A549 (cell line): ENCODE data around the gene PHF21A. TPM values are rescaled to one million over a fixed set of nuclear protein-coding genes. Genes with fewer than 3 reads are reported as not detected.
A peak's percentile ranks its signal among the peaks of the same experiment; 100 is the strongest.

Experiments used
- ATAC-seq, 2 experiments: fragments of 200-7000 bp in 1 of 2; fragments of >200 bp in 1 of 2; cut with Nextera tagmentation in 1 of 2; cut with Tn5 transposase in 1 of 2; 3 replicates each; pipeline versions ENCODE4 v1.8.0 to v1.9.1; 2018 to 2020; ENCODE audit warnings: mild to moderate bottlenecking in 1 of 2, moderate library complexity in 1 of 2
- CTCF ChIA-PET: fragments of 300-600 bp; sonication (Branson Sonifier 250); formaldehyde crosslinking; extraction: SDS; loops from one replicate; lab custom pipeline; 2021; ENCODE audit warnings: antibody characterized with exemption, inconsistent platforms; lab: Yijun Ruan, JAX
- POLR2A ChIA-PET: fragments of 350-600 bp; formaldehyde crosslinking; extraction: SDS; loops from one replicate; lab custom pipeline; 2021; ENCODE audit warnings: antibody characterized with exemption, inconsistent platforms; lab: Yijun Ruan, JAX
- DNase-seq, 2 experiments: peaks; one replicate each; pipeline versions ENCODE4 v3.0.0 to v3.0.0-alpha.2; 2011 to 2016; ENCODE audit warnings: low read depth in 1 of 2, low spot score in 1 of 2
- FAIRE-seq: peaks from 2 replicates; lab custom pipeline; 2011; peaks lifted over from hg19 to GRCh38; lab: Jason Lieb, UNC
- H3K27ac ChIP-seq, 2 experiments: fragments of >200 bp; sonication (Bioruptor Twin); formaldehyde crosslinking; 3 replicates each; pipeline ENCODE4 v1.5.1; 2016 to 2017
- H3K4me1 ChIP-seq: fragments of >200 bp; sonication (Bioruptor Twin); formaldehyde crosslinking; 3 replicates; pipeline ENCODE4 v1.6.1; 2016
- H3K4me2 ChIP-seq: fragments of >200 bp; sonication (Bioruptor Twin); formaldehyde crosslinking; 3 replicates; pipeline ENCODE4 v1.6.1; 2016
- H3K4me3 ChIP-seq: fragments of >200 bp; sonication (Bioruptor Twin); formaldehyde crosslinking; 3 replicates; pipeline ENCODE4 v1.5.1; 2016
- H3K9me3 ChIP-seq: fragments of >200 bp; sonication (Bioruptor Twin); formaldehyde crosslinking; 3 replicates; pipeline ENCODE4 v1.6.1; 2016
- BHLHE40 ChIP-seq: IDR thresholded peaks from 2 replicates; pipeline ENCODE4 v1.6.1; 2012; ENCODE audit warnings: low read depth, low read length, inconsistent platforms
- CEBPB ChIP-seq, 2 experiments: fragments of >200 bp in 1 of 2; sonication (Bioruptor Twin) in 1 of 2; formaldehyde crosslinking in 1 of 2; IDR thresholded peaks; 2 replicates each; pipeline ENCODE4 v1.6.1; 2012 to 2016
- EHF ChIP-seq: fragments of 250-450 bp; sonication (Bioruptor Pico); IDR thresholded peaks from 2 replicates; pipeline ENCODE4 v1.5.0; 2020; ENCODE audit warnings: mild to moderate bottlenecking
- HOXB13 ChIP-seq: fragments of 250-450 bp; sonication (Bioruptor Pico); IDR thresholded peaks from 2 replicates; pipeline ENCODE4 v1.5.0; 2020; ENCODE audit warnings: low read depth, mild to moderate bottlenecking, moderate library complexity
- JUN ChIP-seq, 2 experiments: fragments of >200 bp; sonication (Bioruptor Twin); formaldehyde crosslinking; IDR thresholded peaks; 2 replicates in 1 of 2; 3 replicates in 1 of 2; pipeline ENCODE4 v1.6.1; 2016 to 2017
- KDM1A ChIP-seq: fragments of 200-600 bp; sonication (generic); IDR thresholded peaks from 2 replicates; pipeline ENCODE4 v1.6.1; 2016; ENCODE audit warnings: low read depth, mild to moderate bottlenecking
- KDM5A ChIP-seq: fragments of 200-600 bp; sonication (generic); IDR thresholded peaks from 2 replicates; pipeline ENCODE4 v1.6.1; 2016; ENCODE audit warnings: antibody characterized with exemption, mild to moderate bottlenecking
- MAZ ChIP-seq: fragments of 150-350 bp; IDR thresholded peaks from 2 replicates; pipeline ENCODE4 v1.6.1; 2014; ENCODE audit warnings: antibody characterized with exemption, low read depth, low read length, borderline replicate concordance
- MYC ChIP-seq: IDR thresholded peaks from 2 replicates; pipeline ENCODE4 v1.6.1; 2012; ENCODE audit warnings: mild to moderate bottlenecking, inconsistent platforms, low read length, improper control_type of control experiment, borderline replicate concordance
- NFE2L2 ChIP-seq: fragments of 150-350 bp; conservative IDR thresholded peaks from 2 replicates; pipeline ENCODE4 v1.6.1; 2014; ENCODE audit warnings: low read length
- RNF2 ChIP-seq: fragments of 200-600 bp; sonication (generic); IDR thresholded peaks from 2 replicates; pipeline ENCODE4 v1.6.1; 2016; ENCODE audit warnings: low read depth, mild to moderate bottlenecking, antibody characterized with exemption, moderate library complexity, borderline replicate concordance
- SREBF2 ChIP-seq: fragments of 450-650 bp; IDR thresholded peaks from 2 replicates; pipeline ENCODE4 v1.6.1; 2014; ENCODE audit warnings: mild to moderate bottlenecking, moderate library complexity
- TP53 ChIP-seq: fragments of 250-450 bp; sonication (Bioruptor Pico); IDR thresholded peaks from 2 replicates; pipeline ENCODE4 v1.5.0; 2021; ENCODE audit warnings: mild to moderate bottlenecking, moderate library complexity
- ZSCAN20 ChIP-seq: fragments of 250-450 bp; sonication (Bioruptor Pico); IDR thresholded peaks from 2 replicates; pipeline ENCODE4 v1.8.0; 2022; ENCODE audit warnings: mild to moderate bottlenecking, moderate library complexity
- WGBS: methylation state at CpG from one replicate; pipeline ENCODE4 v1.1.6; 2017; ENCODE audit errors: missing lambda C conversion rate; 5-methylcytosine and 5-hydroxymethylcytosine counted together
- polyA plus RNA-seq, 4 experiments: library from polyadenylated mRNA; depleted of rRNA in 3 of 4; stranded (reverse); fragments of >200 nt; fragmentation: RNase III in 1 of 4; extraction: RNeasy Plus Mini Kit Qiagen cat#74134 plus additional on column Dnase treatment in 1 of 4; gene quantifications; 2 replicates in 3 of 4; 3 replicates in 1 of 4; pipeline ENCODE4 v1.2.3, GENCODE V29; 2011 to 2017
- TF ChIP-seq, protein P1 (sequence below): fragments of >200 bp; sonication (Bioruptor Twin); formaldehyde crosslinking; IDR thresholded peaks from 2 replicates; pipeline ENCODE4 v1.6.1; 2016
- TF ChIP-seq, protein P2 (sequence below): fragments of 200-600 bp; sonication (generic); IDR thresholded peaks from 2 replicates; pipeline ENCODE4 v1.6.1; 2016; ENCODE audit warnings: antibody characterized with exemption, mild to moderate bottlenecking, moderate library complexity
- TF ChIP-seq, protein P3 (sequence below): fragments of 150-350 bp; IDR thresholded peaks from 2 replicates; pipeline ENCODE4 v1.6.1; 2014; ENCODE audit warnings: low read depth, mild to moderate bottlenecking, low read length
- TF ChIP-seq, protein P4 (sequence below): IDR thresholded peaks from 2 replicates; pipeline ENCODE4 v1.6.1; 2012

The PHF21A gene
- polyA plus RNA-seq, 2 of the 4 experiments (the other 2 are of a cell fraction): 20.0 to 31.9 TPM

DNA sequence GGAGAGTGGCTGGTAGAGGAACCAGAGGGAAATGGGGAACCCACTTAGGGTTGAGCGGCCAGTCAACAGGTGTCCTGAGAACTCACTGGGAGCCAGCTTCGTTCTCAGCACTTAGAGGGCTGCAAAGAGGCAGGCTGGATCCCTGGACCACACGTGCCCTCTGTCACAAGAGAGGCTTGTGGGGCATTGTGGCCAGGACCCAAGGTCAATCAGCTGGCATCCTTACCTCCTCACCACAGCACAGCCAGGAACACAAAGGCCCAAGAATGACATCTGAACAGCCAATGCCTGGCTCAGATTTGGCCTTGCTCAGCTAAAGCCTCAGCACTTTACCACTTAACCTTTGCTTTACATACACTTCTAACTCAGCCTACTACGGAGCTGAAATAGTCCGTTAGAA lies 228.4 kb downstream of the PHF21A start:
- ATAC-seq: no peak
- no peak overlapping the region for H3K27ac ChIP-seq
- TF ChIP-seq BHLHE40 (no peak), HOXB13 (CRISPR knock-in tag) (no peak), CEBPB (IDR thresholded peaks at IDR 0.05) (no peak), MYC (no peak), NFE2L2 (no peak), KDM5A (no peak), ZSCAN20 (no peak), EHF (CRISPR knock-in tag) (no peak), TP53 (CRISPR knock-in tag) (no peak), SREBF2 (no peak), MAZ (no peak), JUN (IDR thresholded peaks at IDR 0.05) (no peak), RNF2 (no peak)
- TF ChIP-seq, protein P1, sequence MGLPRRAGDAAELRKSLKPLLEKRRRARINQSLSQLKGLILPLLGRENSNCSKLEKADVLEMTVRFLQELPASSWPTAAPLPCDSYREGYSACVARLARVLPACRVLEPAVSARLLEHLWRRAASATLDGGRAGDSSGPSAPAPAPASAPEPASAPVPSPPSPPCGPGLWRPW: no peak
- TF ChIP-seq, protein P2, sequence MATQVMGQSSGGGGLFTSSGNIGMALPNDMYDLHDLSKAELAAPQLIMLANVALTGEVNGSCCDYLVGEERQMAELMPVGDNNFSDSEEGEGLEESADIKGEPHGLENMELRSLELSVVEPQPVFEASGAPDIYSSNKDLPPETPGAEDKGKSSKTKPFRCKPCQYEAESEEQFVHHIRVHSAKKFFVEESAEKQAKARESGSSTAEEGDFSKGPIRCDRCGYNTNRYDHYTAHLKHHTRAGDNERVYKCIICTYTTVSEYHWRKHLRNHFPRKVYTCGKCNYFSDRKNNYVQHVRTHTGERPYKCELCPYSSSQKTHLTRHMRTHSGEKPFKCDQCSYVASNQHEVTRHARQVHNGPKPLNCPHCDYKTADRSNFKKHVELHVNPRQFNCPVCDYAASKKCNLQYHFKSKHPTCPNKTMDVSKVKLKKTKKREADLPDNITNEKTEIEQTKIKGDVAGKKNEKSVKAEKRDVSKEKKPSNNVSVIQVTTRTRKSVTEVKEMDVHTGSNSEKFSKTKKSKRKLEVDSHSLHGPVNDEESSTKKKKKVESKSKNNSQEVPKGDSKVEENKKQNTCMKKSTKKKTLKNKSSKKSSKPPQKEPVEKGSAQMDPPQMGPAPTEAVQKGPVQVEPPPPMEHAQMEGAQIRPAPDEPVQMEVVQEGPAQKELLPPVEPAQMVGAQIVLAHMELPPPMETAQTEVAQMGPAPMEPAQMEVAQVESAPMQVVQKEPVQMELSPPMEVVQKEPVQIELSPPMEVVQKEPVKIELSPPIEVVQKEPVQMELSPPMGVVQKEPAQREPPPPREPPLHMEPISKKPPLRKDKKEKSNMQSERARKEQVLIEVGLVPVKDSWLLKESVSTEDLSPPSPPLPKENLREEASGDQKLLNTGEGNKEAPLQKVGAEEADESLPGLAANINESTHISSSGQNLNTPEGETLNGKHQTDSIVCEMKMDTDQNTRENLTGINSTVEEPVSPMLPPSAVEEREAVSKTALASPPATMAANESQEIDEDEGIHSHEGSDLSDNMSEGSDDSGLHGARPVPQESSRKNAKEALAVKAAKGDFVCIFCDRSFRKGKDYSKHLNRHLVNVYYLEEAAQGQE: no peak
- TF ChIP-seq, protein P3, sequence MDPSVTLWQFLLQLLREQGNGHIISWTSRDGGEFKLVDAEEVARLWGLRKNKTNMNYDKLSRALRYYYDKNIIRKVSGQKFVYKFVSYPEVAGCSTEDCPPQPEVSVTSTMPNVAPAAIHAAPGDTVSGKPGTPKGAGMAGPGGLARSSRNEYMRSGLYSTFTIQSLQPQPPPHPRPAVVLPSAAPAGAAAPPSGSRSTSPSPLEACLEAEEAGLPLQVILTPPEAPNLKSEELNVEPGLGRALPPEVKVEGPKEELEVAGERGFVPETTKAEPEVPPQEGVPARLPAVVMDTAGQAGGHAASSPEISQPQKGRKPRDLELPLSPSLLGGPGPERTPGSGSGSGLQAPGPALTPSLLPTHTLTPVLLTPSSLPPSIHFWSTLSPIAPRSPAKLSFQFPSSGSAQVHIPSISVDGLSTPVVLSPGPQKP: no peak
- CTCF ChIA-PET: interaction anchor here (0.7 to 3.0 kb wide), 2 partner anchors 20 to 114 kb away, joined by 3 to 8 read pairs; no protein-coding TSS in a partner anchor
- H3K4me3 ChIP-seq: no peak overlapping the region
- H3K4me1 ChIP-seq: no peaks in the 10 kb centered on the region
- no peak overlapping the region for H3K4me2 ChIP-seq
- POLR2A ChIA-PET: no interaction called here
- no peaks in the 10 kb centered on the region for H3K9me3 ChIP-seq
- WGBS: 47% methylated on average over 5 of the region's 5 CpGs
- no peak for FAIRE-seq
- DNase-seq: no peak

DNA sequence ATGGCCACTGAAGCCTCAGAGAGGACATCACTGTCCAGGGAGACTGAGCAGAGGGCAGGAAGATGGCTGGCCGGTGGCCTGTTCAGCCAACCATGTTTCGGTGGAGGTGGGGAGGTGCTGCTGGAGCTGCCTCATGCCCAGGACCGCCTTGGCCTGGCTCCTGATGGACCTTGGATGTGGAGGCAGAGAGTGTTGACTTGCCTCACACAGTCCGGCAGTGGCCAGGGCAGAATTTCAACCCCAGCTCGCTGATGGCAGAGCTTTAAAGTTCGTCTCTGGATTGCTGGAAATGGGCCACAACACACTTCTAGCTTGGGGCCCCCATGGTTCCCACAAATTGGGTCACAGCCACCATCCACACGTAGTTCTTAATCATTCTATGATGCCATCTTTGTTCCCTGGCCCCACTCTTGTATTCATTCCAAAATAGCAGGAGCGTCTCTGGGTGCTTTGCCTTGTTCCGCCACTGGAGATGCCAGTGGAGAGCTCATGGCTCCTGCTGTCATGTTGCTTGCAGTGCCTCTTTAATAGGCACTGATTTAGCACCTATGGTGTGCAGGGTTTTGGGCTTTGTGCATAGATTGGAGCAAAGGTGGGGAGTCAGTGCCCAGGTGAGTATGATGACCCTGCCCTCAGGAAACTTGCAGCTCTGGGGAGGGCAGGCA lies 230.2 kb downstream of the PHF21A start:
- peak; percentile 38 to 62; a peak in 3 of 6 replicates for ATAC-seq
- Histone ChIP-seq H3K4me1 (no peaks in the 10 kb centered on the region), H3K4me3 (no peak overlapping the region), H3K27ac (no peak overlapping the region), H3K9me3 (no peaks in the 10 kb centered on the region), H3K4me2 (no peak overlapping the region)
- WGBS: 48% methylated on average over 9 of the region's 9 CpGs
- FAIRE-seq: no peak
- ChIA-PET CTCF (interaction anchor here (1.2 to 1.3 kb wide), 2 partner anchors 9 to 10 kb away, joined by 4 to 5 read pairs; no protein-coding TSS in a partner anchor), POLR2A (no interaction called here)
- TF ChIP-seq, protein P4, sequence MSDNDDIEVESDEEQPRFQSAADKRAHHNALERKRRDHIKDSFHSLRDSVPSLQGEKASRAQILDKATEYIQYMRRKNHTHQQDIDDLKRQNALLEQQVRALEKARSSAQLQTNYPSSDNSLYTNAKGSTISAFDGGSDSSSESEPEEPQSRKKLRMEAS: no peak
- TF ChIP-seq BHLHE40 (no peak), RNF2 (no peak), KDM1A (no peak)
- TF ChIP-seq, protein P2: no peak
- no peak for DNase-seq
